ENCODE measurements around the gene UBTF. TPM values are rescaled to one million over a fixed set of nuclear protein-coding genes. Genes with fewer than 3 reads are reported as not detected.

UBTF gene
- total RNA-seq, 1 experiment from 2014 or later = 75.9 TPM

- ChIA-PET CTCF (interaction anchor here (0.6 to 2.1 kb wide), 5 partner anchors 8 to 132 kb away, joined by 3 to 12 read pairs (median 3); partner anchors contain the start of gene GRN), POLR2A (interaction anchor here (0.7 to 1.0 kb wide), 3 partner anchors 9 to 113 kb away, joined by 3 to 4 read pairs (median 3); no protein-coding TSS in a partner anchor)
These were observed 5.9 kb downstream of the UBTF start for GRCh38 chr17:44213403-44214229.

More at GRCh38 chr17:44213403-44214229, 5.9 kb downstream of the UBTF start:
- peak overlapping the region; percentile 74; the same call in 1 of the 2 replicates for H3K27ac Mint-ChIP-seq
- ATAC-seq = no peak
- no peak overlapping the region for H3K4me3 Mint-ChIP-seq
- TF ChIP-seq, protein P1, sequence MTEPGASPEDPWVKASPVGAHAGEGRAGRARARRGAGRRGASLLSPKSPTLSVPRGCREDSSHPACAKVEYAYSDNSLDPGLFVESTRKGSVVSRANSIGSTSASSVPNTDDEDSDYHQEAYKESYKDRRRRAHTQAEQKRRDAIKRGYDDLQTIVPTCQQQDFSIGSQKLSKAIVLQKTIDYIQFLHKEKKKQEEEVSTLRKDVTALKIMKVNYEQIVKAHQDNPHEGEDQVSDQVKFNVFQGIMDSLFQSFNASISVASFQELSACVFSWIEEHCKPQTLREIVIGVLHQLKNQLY (CRISPR knock-in tag; IDR thresholded peaks at IDR 0.05) = no peak
- TF ChIP-seq ZNF219 (CRISPR knock-in tag; IDR thresholded peaks at IDR 0.05; ENCODE audit: borderline replicate concordance) = no peak
- TF ChIP-seq, protein P2, sequence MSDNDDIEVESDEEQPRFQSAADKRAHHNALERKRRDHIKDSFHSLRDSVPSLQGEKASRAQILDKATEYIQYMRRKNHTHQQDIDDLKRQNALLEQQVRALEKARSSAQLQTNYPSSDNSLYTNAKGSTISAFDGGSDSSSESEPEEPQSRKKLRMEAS (CRISPR knock-in tag; IDR thresholded peaks at IDR 0.05) = no peak
- no peak for TF ChIP-seq ZNF671 (CRISPR knock-in tag; IDR thresholded peaks at IDR 0.05)
- no peak for TF ChIP-seq JUN (CRISPR knock-in tag; IDR thresholded peaks at IDR 0.05)
- no peak for TF ChIP-seq ZNF396 (CRISPR knock-in tag; IDR thresholded peaks at IDR 0.05; ENCODE audit: borderline replicate concordance)
- no peak for TF ChIP-seq OVOL2 (CRISPR knock-in tag; IDR thresholded peaks at IDR 0.05; ENCODE audit: borderline replicate concordance)
- no peak for TF ChIP-seq CBFB (CRISPR knock-in tag; IDR thresholded peaks at IDR 0.05; ENCODE audit: low read depth)
- TF ChIP-seq ZNF423 (CRISPR knock-in tag; IDR thresholded peaks at IDR 0.05) = no peak
- TF ChIP-seq, protein P3, sequence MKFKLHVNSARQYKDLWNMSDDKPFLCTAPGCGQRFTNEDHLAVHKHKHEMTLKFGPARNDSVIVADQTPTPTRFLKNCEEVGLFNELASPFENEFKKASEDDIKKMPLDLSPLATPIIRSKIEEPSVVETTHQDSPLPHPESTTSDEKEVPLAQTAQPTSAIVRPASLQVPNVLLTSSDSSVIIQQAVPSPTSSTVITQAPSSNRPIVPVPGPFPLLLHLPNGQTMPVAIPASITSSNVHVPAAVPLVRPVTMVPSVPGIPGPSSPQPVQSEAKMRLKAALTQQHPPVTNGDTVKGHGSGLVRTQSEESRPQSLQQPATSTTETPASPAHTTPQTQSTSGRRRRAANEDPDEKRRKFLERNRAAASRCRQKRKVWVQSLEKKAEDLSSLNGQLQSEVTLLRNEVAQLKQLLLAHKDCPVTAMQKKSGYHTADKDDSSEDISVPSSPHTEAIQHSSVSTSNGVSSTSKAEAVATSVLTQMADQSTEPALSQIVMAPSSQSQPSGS (CRISPR knock-in tag; IDR thresholded peaks at IDR 0.05; ENCODE audit: borderline replicate concordance, low read depth) = no peak
- TF ChIP-seq, protein P4, sequence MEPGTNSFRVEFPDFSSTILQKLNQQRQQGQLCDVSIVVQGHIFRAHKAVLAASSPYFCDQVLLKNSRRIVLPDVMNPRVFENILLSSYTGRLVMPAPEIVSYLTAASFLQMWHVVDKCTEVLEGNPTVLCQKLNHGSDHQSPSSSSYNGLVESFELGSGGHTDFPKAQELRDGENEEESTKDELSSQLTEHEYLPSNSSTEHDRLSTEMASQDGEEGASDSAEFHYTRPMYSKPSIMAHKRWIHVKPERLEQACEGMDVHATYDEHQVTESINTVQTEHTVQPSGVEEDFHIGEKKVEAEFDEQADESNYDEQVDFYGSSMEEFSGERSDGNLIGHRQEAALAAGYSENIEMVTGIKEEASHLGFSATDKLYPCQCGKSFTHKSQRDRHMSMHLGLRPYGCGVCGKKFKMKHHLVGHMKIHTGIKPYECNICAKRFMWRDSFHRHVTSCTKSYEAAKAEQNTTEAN (CRISPR knock-in tag; IDR thresholded peaks at IDR 0.05) = no peak
- TF ChIP-seq, protein P5, sequence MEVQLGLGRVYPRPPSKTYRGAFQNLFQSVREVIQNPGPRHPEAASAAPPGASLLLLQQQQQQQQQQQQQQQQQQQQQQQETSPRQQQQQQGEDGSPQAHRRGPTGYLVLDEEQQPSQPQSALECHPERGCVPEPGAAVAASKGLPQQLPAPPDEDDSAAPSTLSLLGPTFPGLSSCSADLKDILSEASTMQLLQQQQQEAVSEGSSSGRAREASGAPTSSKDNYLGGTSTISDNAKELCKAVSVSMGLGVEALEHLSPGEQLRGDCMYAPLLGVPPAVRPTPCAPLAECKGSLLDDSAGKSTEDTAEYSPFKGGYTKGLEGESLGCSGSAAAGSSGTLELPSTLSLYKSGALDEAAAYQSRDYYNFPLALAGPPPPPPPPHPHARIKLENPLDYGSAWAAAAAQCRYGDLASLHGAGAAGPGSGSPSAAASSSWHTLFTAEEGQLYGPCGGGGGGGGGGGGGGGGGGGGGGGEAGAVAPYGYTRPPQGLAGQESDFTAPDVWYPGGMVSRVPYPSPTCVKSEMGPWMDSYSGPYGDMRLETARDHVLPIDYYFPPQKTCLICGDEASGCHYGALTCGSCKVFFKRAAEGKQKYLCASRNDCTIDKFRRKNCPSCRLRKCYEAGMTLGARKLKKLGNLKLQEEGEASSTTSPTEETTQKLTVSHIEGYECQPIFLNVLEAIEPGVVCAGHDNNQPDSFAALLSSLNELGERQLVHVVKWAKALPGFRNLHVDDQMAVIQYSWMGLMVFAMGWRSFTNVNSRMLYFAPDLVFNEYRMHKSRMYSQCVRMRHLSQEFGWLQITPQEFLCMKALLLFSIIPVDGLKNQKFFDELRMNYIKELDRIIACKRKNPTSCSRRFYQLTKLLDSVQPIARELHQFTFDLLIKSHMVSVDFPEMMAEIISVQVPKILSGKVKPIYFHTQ (CRISPR knock-in tag; IDR thresholded peaks at IDR 0.05) = no peak
- TF ChIP-seq ZBTB21 (CRISPR knock-in tag; IDR thresholded peaks at IDR 0.05; ENCODE audit: borderline replicate concordance) = no peak
- TF ChIP-seq IRF1 (CRISPR knock-in tag; IDR thresholded peaks at IDR 0.05) = no peak
- TF ChIP-seq ZNF512 (CRISPR knock-in tag; IDR thresholded peaks at IDR 0.05; ENCODE audit: borderline replicate concordance) = no peak
- no peak for TF ChIP-seq ZNF121 (CRISPR knock-in tag; IDR thresholded peaks at IDR 0.05)
- TF ChIP-seq, protein P6, sequence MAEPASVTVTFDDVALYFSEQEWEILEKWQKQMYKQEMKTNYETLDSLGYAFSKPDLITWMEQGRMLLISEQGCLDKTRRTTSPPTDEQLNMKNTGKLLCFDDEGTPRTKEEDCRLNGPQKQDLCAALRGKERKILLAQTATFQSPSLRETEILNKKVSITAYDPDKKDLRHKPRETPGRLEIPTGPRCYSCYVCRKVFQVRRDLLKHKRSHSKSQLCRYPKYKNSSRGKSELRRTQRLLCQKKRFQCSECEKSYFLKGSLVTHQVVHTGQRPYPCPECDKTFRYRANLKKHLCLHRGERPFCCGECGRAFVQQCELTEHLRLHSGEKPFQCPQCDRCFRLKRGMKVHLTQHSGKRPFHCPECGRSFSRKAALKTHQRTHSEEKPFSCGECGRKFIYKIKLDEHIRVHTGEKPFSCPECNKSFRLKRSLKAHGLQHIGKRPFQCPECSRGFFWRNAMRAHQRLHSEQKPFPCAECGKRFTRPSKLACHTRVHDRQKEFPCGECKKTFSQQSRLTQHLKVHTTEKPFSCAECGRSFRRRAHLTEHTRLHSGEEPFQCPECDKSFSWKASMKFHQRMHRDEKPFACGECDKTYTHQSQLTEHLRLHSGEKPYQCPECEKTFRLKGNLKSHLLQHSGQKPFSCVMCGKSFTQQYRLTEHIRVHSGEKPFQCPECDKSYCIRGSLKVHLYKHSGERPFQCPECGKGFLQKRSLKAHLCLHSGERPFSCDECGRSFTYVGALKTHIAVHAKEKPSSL (CRISPR knock-in tag; conservative IDR thresholded peaks at IDR 0.05) = no peak
- no peak for TF ChIP-seq ZNF532 (CRISPR knock-in tag; IDR thresholded peaks at IDR 0.05; ENCODE audit: borderline replicate concordance)
- no peak for TF ChIP-seq GABPB1 (CRISPR knock-in tag; IDR thresholded peaks at IDR 0.05)
- DNase-seq (ENCODE audit: low spot score) = no peak
- peaks cover 56% of the 10 kb centered on the region for H3K36me3 Mint-ChIP-seq
- H3K4me1 Mint-ChIP-seq = peaks cover 21% of the 10 kb centered on the region
- no peaks in the 10 kb centered on the region for H3K27me3 Mint-ChIP-seq (ENCODE audit: low read depth)
- H3K9me3 Mint-ChIP-seq = no peaks in the 10 kb centered on the region
